Mesendoderm (in vitro differentiated cells): ENCODE data around the gene RUNX3.

Source experiments
- DNase-seq: peaks from one replicate; pipeline ENCODE4 v3.0.0; 2013
- H2AK5ac ChIP-seq: 2 replicates; pipeline ENCODE4 v1.6.1; 2013; ENCODE audit warnings: low read length, inconsistent platforms
- H2BK120ac ChIP-seq: 2 replicates; pipeline ENCODE4 v1.6.1; 2013; ENCODE audit warnings: low read depth, mild to moderate bottlenecking, low read length, moderate library complexity, mixed read lengths
- H2BK15ac ChIP-seq: replicated peaks from 2 replicates; pipeline ENCODE4 v1.6.1; 2013; ENCODE audit warnings: low read depth, mild to moderate bottlenecking, moderate library complexity
- H2BK5ac ChIP-seq: 2 replicates; pipeline ENCODE4 v1.6.1; 2013; ENCODE audit warnings: low read length, inconsistent platforms
- H3K18ac ChIP-seq: 2 replicates; pipeline ENCODE4 v1.6.1; 2013; ENCODE audit warnings: mild to moderate bottlenecking, low read length, mixed read lengths
- H3K23ac ChIP-seq: one replicate; pipeline ENCODE4 v1.6.1; 2013; ENCODE audit warnings: low read length
- H3K27ac ChIP-seq: 2 replicates; pipeline ENCODE4 v1.5.1; 2013; ENCODE audit warnings: low read depth, mild to moderate bottlenecking, inconsistent platforms, low read length, moderate library complexity
- H3K27me3 ChIP-seq: 2 replicates; pipeline ENCODE4 v1.6.1; 2013; ENCODE audit warnings: low read length, control low read depth, mild to moderate bottlenecking, inconsistent platforms; ENCODE audit not compliant: insufficient read depth, poor library complexity
- H3K36me3 ChIP-seq: 2 replicates; pipeline ENCODE4 v1.6.1; 2013; ENCODE audit warnings: low read length, inconsistent platforms; ENCODE audit not compliant: control insufficient read depth, insufficient read depth
- H3K4ac ChIP-seq: one replicate; pipeline ENCODE4 v1.6.1; 2013; ENCODE audit warnings: low read depth, mild to moderate bottlenecking, low read length, moderate library complexity
- H3K4me1 ChIP-seq: 2 replicates; pipeline ENCODE4 v1.6.1; 2013; ENCODE audit warnings: low read depth, low read length, inconsistent platforms; ENCODE audit not compliant: control insufficient read depth
- H3K4me2 ChIP-seq: 2 replicates; pipeline ENCODE4 v1.6.1; 2013; ENCODE audit warnings: low read length
- H3K4me3 ChIP-seq: 2 replicates; pipeline ENCODE4 v1.5.1; 2013; ENCODE audit warnings: mild to moderate bottlenecking, low read length
- H3K56ac ChIP-seq: one replicate; pipeline ENCODE4 v1.6.1; 2013; ENCODE audit warnings: low read length
- H3K79me1 ChIP-seq: 2 replicates; pipeline ENCODE4 v1.6.1; 2013; ENCODE audit warnings: low read length, inconsistent platforms
- H3K79me2 ChIP-seq: 2 replicates; pipeline ENCODE4 v1.6.1; 2013; ENCODE audit warnings: mild to moderate bottlenecking, low read length; ENCODE audit not compliant: control insufficient read depth, insufficient read depth
- H3K9ac ChIP-seq: 2 replicates; pipeline ENCODE4 v1.6.1; 2013; ENCODE audit warnings: low read length, inconsistent platforms
- H4K5ac ChIP-seq: one replicate; pipeline ENCODE4 v1.6.1; 2013; ENCODE audit warnings: low read length
- H4K8ac ChIP-seq: one replicate; pipeline ENCODE4 v1.6.1; 2013; ENCODE audit warnings: low read depth, mild to moderate bottlenecking, control low read depth, low read length, moderate library complexity
- WGBS: extraction: QIAGEN DNeasy Blood & Tissue Kit; methylation state at CpG from one replicate; pipeline ENCODE4 v1.1.7; 2013; ENCODE audit warnings: low lambda C conversion rate, missing lambda C conversion rate; ENCODE audit not compliant: insufficient coverage; ENCODE audit errors: extremely low coverage; 5-methylcytosine and 5-hydroxymethylcytosine counted together

RUNX3 gene

DNA sequence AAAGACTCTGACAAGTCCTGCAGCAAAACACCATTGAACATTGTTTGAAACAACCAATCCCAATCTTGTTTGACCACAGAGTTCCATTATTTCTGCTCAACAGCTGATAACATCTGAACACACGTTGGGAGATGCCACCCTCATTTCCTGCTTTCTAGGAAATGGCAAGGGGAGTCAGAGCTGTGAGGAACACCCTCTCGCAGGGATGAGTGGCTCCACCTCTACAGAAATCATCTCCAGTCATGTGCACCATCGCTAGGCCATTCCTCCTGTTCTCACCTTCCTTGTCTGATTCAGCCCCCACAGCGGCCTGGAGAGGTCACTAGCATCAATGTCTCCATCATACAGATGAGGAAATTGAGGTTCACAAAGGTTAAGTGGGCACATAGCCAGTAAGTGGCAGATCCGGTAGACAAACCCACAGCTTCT lies 22.4 kb upstream of the RUNX3 start:
- Histone ChIP-seq H3K27ac (no peak overlapping the region), H3K9ac (no peak overlapping the region), H2AK5ac (no peak overlapping the region), H3K18ac (no peak overlapping the region), H3K4me2 (no peak overlapping the region), H3K27me3 (no peaks in the 10 kb centered on the region), H3K4ac (no peak overlapping the region), H2BK15ac (no peak overlapping the region), H3K4me3 (no peak overlapping the region), H3K79me2 (no peaks in the 10 kb centered on the region), H3K23ac (no peak overlapping the region), H4K5ac (no peak overlapping the region), H3K79me1 (no peaks in the 10 kb centered on the region), H3K56ac (no peak overlapping the region), H2BK5ac (no peak overlapping the region), H2BK120ac (no peak overlapping the region), H3K36me3 (no peaks in the 10 kb centered on the region), H3K4me1 (no peaks in the 10 kb centered on the region), H4K8ac (no peak overlapping the region)
- WGBS, result no CpG with 5 or more reads among the region's 5 CpGs
- DNase-seq, result no peak

DNA sequence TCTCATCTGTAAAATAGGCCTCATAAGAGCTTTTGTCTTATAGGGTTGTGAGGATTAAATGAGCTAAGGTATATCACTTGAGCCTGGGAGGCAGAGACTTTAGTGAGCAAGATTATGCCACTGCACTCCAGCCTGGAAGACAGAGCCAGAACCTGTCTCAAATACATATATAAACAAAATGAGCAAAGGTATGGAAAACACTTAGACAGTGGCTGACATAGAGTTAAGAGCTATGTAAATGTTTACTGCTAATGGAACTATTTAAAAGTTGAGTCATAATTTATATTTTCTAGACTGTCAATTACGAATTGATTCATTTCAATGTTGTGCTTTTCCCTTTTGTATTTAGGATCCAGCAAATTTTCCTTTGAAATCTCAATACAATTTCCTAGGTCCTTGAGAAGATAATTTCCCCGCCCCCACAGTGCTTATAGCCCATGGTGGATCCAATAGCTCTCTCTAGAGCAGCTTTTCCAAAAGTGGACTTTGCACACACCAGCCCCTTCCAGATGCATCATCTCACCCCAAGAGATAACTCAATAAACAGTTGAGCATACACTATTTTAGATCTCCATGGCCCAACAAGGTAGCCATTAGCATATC lies 21.8 kb upstream of the RUNX3 start:
- Histone ChIP-seq H3K36me3 (no peaks in the 10 kb centered on the region), H3K23ac (no peak overlapping the region), H3K56ac (no peak overlapping the region), H3K4me2 (no peak overlapping the region), H3K4me3 (no peak overlapping the region), H2BK15ac (no peak overlapping the region), H3K4ac (no peak overlapping the region), H3K27me3 (no peaks in the 10 kb centered on the region), H3K79me2 (no peaks in the 10 kb centered on the region), H2BK5ac (no peak overlapping the region), H3K27ac (no peak overlapping the region), H2BK120ac (no peak overlapping the region), H3K4me1 (no peaks in the 10 kb centered on the region), H3K18ac (no peak overlapping the region), H2AK5ac (no peak overlapping the region), H4K5ac (no peak overlapping the region), H3K79me1 (no peaks in the 10 kb centered on the region), H4K8ac (no peak overlapping the region), H3K9ac (no peak overlapping the region)
- DNase-seq, result no peak
- WGBS, result no CpG with 5 or more reads among the region's 2 CpGs

DNA sequence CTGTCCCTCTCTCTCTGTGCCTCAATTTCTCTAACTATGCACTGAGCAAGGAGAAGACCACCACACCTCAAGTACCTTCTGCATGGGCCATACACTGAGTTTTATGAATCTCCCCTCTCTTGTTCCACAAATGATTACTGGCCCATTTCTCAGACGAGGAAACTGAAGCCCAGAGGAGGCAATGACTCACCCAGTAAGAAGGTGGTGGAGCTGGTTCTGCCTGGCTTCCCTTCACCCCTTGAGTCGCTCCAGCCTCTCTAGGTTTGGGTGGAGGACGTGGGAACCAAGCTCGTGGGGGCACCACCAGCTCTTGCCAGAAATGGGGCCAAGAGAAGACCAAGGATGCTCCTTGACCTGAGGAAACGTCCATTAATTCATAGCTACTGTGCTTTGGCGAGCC lies 21.3 kb upstream of the RUNX3 start:
- H3K56ac ChIP-seq, result no peak overlapping the region
- H3K79me2 ChIP-seq, result no peaks in the 10 kb centered on the region
- no peak overlapping the region for H2BK15ac ChIP-seq
- H3K4me1 ChIP-seq, result no peaks in the 10 kb centered on the region
- H3K23ac ChIP-seq, result no peak overlapping the region
- no peak overlapping the region for H4K5ac ChIP-seq
- DNase-seq, result no peak
- H4K8ac ChIP-seq, result no peak overlapping the region
- H3K4ac ChIP-seq, result no peak overlapping the region
- H3K9ac ChIP-seq, result no peak overlapping the region
- H3K4me2 ChIP-seq, result no peak overlapping the region
- H3K4me3 ChIP-seq, result no peak overlapping the region
- H3K27ac ChIP-seq, result no peak overlapping the region
- no peak overlapping the region for H3K18ac ChIP-seq
- WGBS, result no CpG with 5 or more reads among the region's 6 CpGs
- no peak overlapping the region for H2AK5ac ChIP-seq
- H2BK5ac ChIP-seq, result no peak overlapping the region
- H3K79me1 ChIP-seq, result no peaks in the 10 kb centered on the region
- no peaks in the 10 kb centered on the region for H3K36me3 ChIP-seq
- H3K27me3 ChIP-seq, result no peaks in the 10 kb centered on the region
- H2BK120ac ChIP-seq, result no peak overlapping the region

GRCh38 chr1:24949331-24949881 lies 19.3 kb upstream of the RUNX3 start:
- Histone ChIP-seq H3K27ac (no peak overlapping the region), H3K9ac (no peak overlapping the region), H4K5ac (no peak overlapping the region), H3K36me3 (no peaks in the 10 kb centered on the region), H3K18ac (no peak overlapping the region), H2BK5ac (no peak overlapping the region), H4K8ac (no peak overlapping the region), H3K4me2 (no peak overlapping the region), H3K56ac (no peak overlapping the region), H3K79me2 (no peaks in the 10 kb centered on the region), H2AK5ac (no peak overlapping the region), H3K4me1 (no peaks in the 10 kb centered on the region), H2BK15ac (no peak overlapping the region), H3K79me1 (no peaks in the 10 kb centered on the region), H3K4ac (no peak overlapping the region), H3K27me3 (no peaks in the 10 kb centered on the region), H3K4me3 (no peak overlapping the region), H2BK120ac (no peak overlapping the region), H3K23ac (no peak overlapping the region)
- WGBS, result no CpG with 5 or more reads among the region's 12 CpGs
- DNase-seq, result no peak

DNA sequence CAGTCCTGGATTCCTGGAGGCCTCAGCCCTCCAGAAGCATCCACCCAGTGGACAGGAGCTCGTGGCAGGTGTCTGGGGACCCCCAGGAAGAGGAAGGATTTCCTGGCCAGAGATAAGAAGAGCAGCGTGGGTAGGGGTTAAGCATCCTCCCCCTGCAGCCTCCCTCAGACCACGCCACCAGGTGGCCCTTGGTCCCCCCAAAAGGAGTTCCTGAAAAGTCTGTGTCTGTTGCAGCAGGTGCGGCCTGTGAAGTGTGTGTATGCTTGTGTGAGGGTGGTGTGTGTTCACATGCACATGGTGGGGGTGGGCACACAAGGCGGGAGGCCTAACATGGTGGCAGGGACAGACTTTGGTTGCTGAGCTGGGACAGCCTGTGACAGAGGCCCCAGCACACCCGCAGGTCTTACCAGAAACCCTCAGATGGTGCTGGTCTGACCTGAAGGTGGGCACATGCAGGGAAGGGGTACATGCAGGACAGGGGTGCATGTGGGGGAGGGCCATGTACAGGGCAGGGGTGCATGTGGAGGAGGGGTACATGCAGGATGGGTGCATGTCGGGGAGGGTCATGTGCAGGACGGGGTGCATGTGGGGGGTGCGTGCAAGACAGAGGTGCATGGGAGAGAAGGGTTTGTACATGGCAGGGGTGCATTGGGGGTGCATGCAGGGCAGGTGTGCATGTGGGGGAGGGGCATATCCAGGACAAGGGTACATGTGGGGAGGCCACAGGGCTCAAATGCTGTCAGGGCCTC lies 18.2 kb upstream of the RUNX3 start:
- H3K79me2 ChIP-seq, result no peaks in the 10 kb centered on the region
- DNase-seq, result no peak
- no peak overlapping the region for H3K4me3 ChIP-seq
- no peaks in the 10 kb centered on the region for H3K79me1 ChIP-seq
- H3K36me3 ChIP-seq, result no peaks in the 10 kb centered on the region
- H3K56ac ChIP-seq, result no peak overlapping the region
- no CpG with 5 or more reads among the region's 9 CpGs for WGBS
- H3K4me2 ChIP-seq, result no peak overlapping the region
- H3K4ac ChIP-seq, result no peak overlapping the region
- no peak overlapping the region for H2AK5ac ChIP-seq
- no peak overlapping the region for H3K27ac ChIP-seq
- no peak overlapping the region for H4K5ac ChIP-seq
- no peaks in the 10 kb centered on the region for H3K27me3 ChIP-seq
- no peak overlapping the region for H4K8ac ChIP-seq
- no peaks in the 10 kb centered on the region for H3K4me1 ChIP-seq
- no peak overlapping the region for H3K23ac ChIP-seq
- H3K9ac ChIP-seq, result no peak overlapping the region
- H2BK120ac ChIP-seq, result no peak overlapping the region
- no peak overlapping the region for H2BK5ac ChIP-seq
- H2BK15ac ChIP-seq, result no peak overlapping the region
- no peak overlapping the region for H3K18ac ChIP-seq
